Measurements from ENCODE around the gene MID1.

MID1 gene

GRCh38 chrX:10479508-10479907, 140.9 kb downstream of the MID1 start:
- in situ Hi-C loops (cut with HindIII; ENCODE audit: low sequenced_read_pairs) = no loop called here
- H3K4me3 ChIP-seq (ENCODE audit: low read depth, low read length) = no peak overlapping the region
- TF ChIP-seq, protein P1, sequence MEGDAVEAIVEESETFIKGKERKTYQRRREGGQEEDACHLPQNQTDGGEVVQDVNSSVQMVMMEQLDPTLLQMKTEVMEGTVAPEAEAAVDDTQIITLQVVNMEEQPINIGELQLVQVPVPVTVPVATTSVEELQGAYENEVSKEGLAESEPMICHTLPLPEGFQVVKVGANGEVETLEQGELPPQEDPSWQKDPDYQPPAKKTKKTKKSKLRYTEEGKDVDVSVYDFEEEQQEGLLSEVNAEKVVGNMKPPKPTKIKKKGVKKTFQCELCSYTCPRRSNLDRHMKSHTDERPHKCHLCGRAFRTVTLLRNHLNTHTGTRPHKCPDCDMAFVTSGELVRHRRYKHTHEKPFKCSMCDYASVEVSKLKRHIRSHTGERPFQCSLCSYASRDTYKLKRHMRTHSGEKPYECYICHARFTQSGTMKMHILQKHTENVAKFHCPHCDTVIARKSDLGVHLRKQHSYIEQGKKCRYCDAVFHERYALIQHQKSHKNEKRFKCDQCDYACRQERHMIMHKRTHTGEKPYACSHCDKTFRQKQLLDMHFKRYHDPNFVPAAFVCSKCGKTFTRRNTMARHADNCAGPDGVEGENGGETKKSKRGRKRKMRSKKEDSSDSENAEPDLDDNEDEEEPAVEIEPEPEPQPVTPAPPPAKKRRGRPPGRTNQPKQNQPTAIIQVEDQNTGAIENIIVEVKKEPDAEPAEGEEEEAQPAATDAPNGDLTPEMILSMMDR (IDR thresholded peaks at IDR 0.05; ENCODE audit: low read depth, low read length) = no peak
- DNase-seq (ENCODE audit: low read depth, low spot score) = no peak

GRCh38 chrX:10477525-10477924, 142.9 kb downstream of the MID1 start:
- DNase-seq (ENCODE audit: low read depth, low spot score) = no peak
- TF ChIP-seq, protein P1 (IDR thresholded peaks at IDR 0.05; ENCODE audit: low read depth, low read length) = no peak
- in situ Hi-C loops (cut with HindIII; ENCODE audit: low sequenced_read_pairs) = no loop called here
- H3K4me3 ChIP-seq (ENCODE audit: low read depth, low read length) = no peak overlapping the region

- in situ Hi-C loops (cut with HindIII; ENCODE audit: low sequenced_read_pairs) = no loop called here
- DNase-seq (ENCODE audit: low read depth, low spot score) = no peak
- H3K4me3 ChIP-seq (ENCODE audit: low read depth, low read length) = no peak overlapping the region
- TF ChIP-seq, protein P1 (IDR thresholded peaks at IDR 0.05; ENCODE audit: low read depth, low read length) = no peak
Observed at GRCh38 chrX:10474913-10475568, 145.3 kb downstream of the MID1 start.

DNA sequence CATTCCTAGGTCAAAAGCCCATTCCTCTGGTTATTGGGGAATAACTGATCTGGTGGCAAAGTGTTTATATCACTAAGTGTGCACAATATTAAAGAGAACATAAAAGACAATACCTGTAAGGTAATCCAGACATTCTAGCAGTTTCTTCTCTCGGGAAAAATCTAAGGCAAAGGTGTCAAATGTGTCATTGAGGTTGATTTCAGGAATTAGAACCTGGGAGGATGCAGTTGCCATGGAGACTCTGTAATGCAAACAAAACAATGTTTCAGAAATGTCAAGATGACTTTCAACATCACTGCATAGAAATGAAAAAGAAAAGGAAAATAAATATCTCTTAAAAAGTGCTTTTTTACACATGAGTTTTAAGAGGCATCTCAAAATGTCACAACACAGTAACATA, 145.9 kb downstream of the MID1 start:
- DNase-seq (ENCODE audit: low read depth, low spot score) = no peak
- no peak overlapping the region for H3K4me3 ChIP-seq (ENCODE audit: low read depth, low read length)
- in situ Hi-C loops (cut with HindIII; ENCODE audit: low sequenced_read_pairs) = no loop called here
- TF ChIP-seq, protein P1 (IDR thresholded peaks at IDR 0.05; ENCODE audit: low read depth, low read length) = no peak

GRCh38 chrX:10471418-10471817, 149.0 kb downstream of the MID1 start:
- H3K4me3 ChIP-seq (ENCODE audit: low read depth, low read length) = no peak overlapping the region
- TF ChIP-seq, protein P1 (IDR thresholded peaks at IDR 0.05; ENCODE audit: low read depth, low read length) = no peak
- in situ Hi-C loops (cut with HindIII; ENCODE audit: low sequenced_read_pairs) = no loop called here
- no peak for DNase-seq (ENCODE audit: low read depth, low spot score)

- DNase-seq (ENCODE audit: low read depth, low spot score) = no peak
- TF ChIP-seq, protein P1 (IDR thresholded peaks at IDR 0.05; ENCODE audit: low read depth, low read length) = no peak
- in situ Hi-C loops (cut with HindIII; ENCODE audit: low sequenced_read_pairs) = no loop called here
- no peak overlapping the region for H3K4me3 ChIP-seq (ENCODE audit: low read depth, low read length)
Observed at GRCh38 chrX:10470009-10470408, 150.4 kb downstream of the MID1 start.
